COLO668 (cell line): ENCODE results near the gene ROBO2.

Experiments
- DNase-seq: peaks from one replicate; lab custom pipeline; 2025; ENCODE audit not compliant: unreplicated experiment; lab: John Stamatoyannopoulos, UW

ROBO2 gene

GRCh38 chr3:77466562-77467115 is 426.7 kb downstream of the ROBO2 start:
- no peak for DNase-seq

GRCh38 chr3:77467702-77468625 is 428.1 kb downstream of the ROBO2 start:
- DNase-seq: no peak

- no peak for DNase-seq
Observed at GRCh38 chr3:77468626-77469020, 428.7 kb downstream of the ROBO2 start.

GRCh38 chr3:77475507-77475906 is 435.6 kb downstream of the ROBO2 start:
- no peak for DNase-seq

- no peak for DNase-seq
Observed at GRCh38 chr3:77479021-77479420, 439.1 kb downstream of the ROBO2 start.

- DNase-seq: peak; percentile 3
Observed at GRCh38 chr3:77489216-77489615, 449.3 kb downstream of the ROBO2 start.

- DNase-seq: no peak
Observed at GRCh38 chr3:77491961-77492360, 452.1 kb downstream of the ROBO2 start.

GRCh38 chr3:77500721-77501120 is 460.8 kb downstream of the ROBO2 start:
- DNase-seq: no peak

- DNase-seq: no peak
Observed at GRCh38 chr3:77506384-77506783, 466.5 kb downstream of the ROBO2 start.

- no peak for DNase-seq
Observed at GRCh38 chr3:77513542-77513941, 473.6 kb downstream of the ROBO2 start.

- DNase-seq: no peak
Observed at GRCh38 chr3:77514766-77515165, 474.9 kb downstream of the ROBO2 start.

GRCh38 chr3:77524463-77524862 is 484.6 kb downstream of the ROBO2 start:
- no peak for DNase-seq

- DNase-seq: no peak
Observed at GRCh38 chr3:77524946-77525682, 485.2 kb downstream of the ROBO2 start.

GRCh38 chr3:77526573-77527113 is 486.7 kb downstream of the ROBO2 start:
- no peak for DNase-seq

GRCh38 chr3:77529522-77529921 is 489.6 kb downstream of the ROBO2 start:
- DNase-seq: no peak

- no peak for DNase-seq
Observed at GRCh38 chr3:77530870-77531269, 491.0 kb downstream of the ROBO2 start.

- no peak for DNase-seq
Observed at GRCh38 chr3:77535116-77535515, 495.2 kb downstream of the ROBO2 start.

- no peak for DNase-seq
Observed at GRCh38 chr3:77536038-77536775, 496.3 kb downstream of the ROBO2 start.

GRCh38 chr3:77539014-77539413 is 499.1 kb downstream of the ROBO2 start:
- DNase-seq: no peak

GRCh38 chr3:77539677-77540076 is 499.8 kb downstream of the ROBO2 start:
- no peak for DNase-seq
